Duodenal mucosa (tissue), 2 donors: ENCODE measurements around the gene EXOC7.
"Not testable (repeated sequence)": the region's sequence is repeated elsewhere in the genome, so short reads cannot be mapped to it uniquely, and the experiment has no call there.

Experiments
- H3K27ac ChIP-seq: one replicate; pipeline ENCODE4 v1.7.0; 2013; ENCODE audit warnings: low read depth, low read length
- H3K27me3 ChIP-seq, 2 donors: one replicate each; pipeline ENCODE4 v1.7.0; 2013; ENCODE audit warnings: low read length in 2 of 2, control low read depth in 1 of 2; ENCODE audit not compliant: insufficient read depth in 2 of 2, control insufficient read depth in 1 of 2
- H3K36me3 ChIP-seq, 2 donors: one replicate each; pipeline ENCODE4 v1.7.0; 2013; ENCODE audit warnings: low read length in 2 of 2, control low read depth in 1 of 2; ENCODE audit not compliant: insufficient read depth in 2 of 2, control insufficient read depth in 1 of 2
- H3K4me1 ChIP-seq, 2 donors: one replicate each; pipeline ENCODE4 v1.7.0; 2013; ENCODE audit warnings: low read length in 2 of 2, control low read depth in 1 of 2; ENCODE audit not compliant: insufficient read depth in 2 of 2, control insufficient read depth in 1 of 2
- H3K4me3 ChIP-seq, 2 donors: one replicate each; pipeline ENCODE4 v1.7.0; 2013; ENCODE audit warnings: low read length in 2 of 2, low read depth in 1 of 2
- H3K9ac ChIP-seq, 2 donors: one replicate each; pipeline ENCODE4 v1.7.0; 2013; ENCODE audit warnings: low read length in 2 of 2, low read depth in 1 of 2
- H3K9me3 ChIP-seq, 2 donors: one replicate each; pipeline ENCODE4 v1.7.0; 2013; ENCODE audit warnings: low read length in 2 of 2, control low read depth in 1 of 2; ENCODE audit not compliant: control insufficient read depth in 1 of 2

EXOC7 gene

DNA sequence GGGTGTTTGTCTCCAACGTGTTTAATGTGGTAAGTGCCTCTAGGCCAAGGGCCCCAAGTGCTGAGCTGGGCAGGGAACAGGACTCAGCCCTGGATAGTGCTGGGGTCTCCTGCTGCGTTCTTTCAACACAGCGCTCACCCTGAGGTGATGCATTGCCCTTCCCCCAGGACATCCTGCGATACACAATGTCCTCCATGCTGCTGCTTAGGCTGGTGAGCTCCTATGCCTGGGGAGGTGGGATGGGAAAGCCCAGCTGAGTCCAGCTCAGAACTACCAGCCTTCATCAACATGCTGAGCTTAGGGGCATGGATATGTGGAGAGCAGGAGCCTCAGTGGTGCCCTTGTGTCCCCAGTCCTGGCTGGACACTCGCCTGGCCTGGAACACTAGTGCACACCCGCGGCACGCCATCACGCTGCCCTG, 24.0 kb downstream of the EXOC7 start:
- peaks cover 11 to 22% of the 10 kb centered on the region in 2 donors for H3K36me3 ChIP-seq
- peaks cover 8 to 23% of the 10 kb centered on the region in 2 donors for H3K4me1 ChIP-seq
- H3K4me3 ChIP-seq: no peak overlapping the region
- peaks cover 55% of the 10 kb centered on the region in 2 donors for H3K27me3 ChIP-seq
- H3K9ac ChIP-seq: no peak overlapping the region
- H3K9me3 ChIP-seq: no peaks in the 10 kb centered on the region
- no peak overlapping the region for H3K27ac ChIP-seq

DNA sequence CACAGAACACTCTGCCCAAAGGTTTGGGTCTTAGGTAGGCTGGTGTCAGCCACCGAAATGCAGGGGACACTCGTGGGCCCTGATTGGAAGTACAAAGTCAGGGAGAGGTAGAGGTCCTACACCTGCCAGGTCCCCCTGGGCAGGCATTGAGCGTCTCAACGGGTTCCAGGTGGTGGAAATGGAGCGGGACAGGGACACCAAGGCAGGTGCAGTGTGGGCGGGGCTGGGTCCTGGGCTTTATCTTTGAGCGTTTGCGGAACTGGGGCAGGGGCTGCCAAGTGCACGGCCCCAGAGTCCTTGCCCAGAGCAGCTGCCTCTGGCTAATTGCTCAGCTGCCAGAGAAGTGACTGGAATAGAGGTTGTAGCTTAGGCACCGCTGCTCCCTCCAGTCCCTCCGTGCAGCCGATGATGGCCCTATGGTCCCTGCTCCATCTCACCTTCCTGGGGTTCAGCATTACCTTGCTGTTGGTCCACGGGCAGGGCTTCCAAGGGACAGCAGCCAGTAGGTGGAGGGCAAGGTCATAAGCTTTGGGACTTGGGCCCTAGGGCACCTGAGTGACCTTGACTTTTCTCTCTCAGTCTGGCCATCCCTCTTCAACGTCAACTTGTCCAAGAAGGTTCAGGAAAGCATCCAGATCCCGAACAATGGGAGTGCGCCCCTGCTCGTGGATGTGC, 24.6 kb downstream of the EXOC7 start, which contains the start of gene ZACN:
Gene ZACN (plus strand): TSS at position 323 of the 675 bp plus-strand sequence. CDS start 83 bp downstream, at position 406.
- peaks cover 59 to 60% of the 10 kb centered on the region in 2 donors for H3K27me3 ChIP-seq

GRCh38 chr17:76078370-76078769, 25.2 kb downstream of the EXOC7 start:
- Histone ChIP-seq H3K27me3 (peaks cover 63 to 64% of the 10 kb centered on the region in 2 donors), H3K4me1 (peaks cover 8 to 23% of the 10 kb centered on the region in 2 donors)
- H3K36me3 ChIP-seq, H3K27ac ChIP-seq, H3K9me3 ChIP-seq, H3K4me3 ChIP-seq, H3K9ac ChIP-seq: not testable (repeated sequence)

More for the DNA sequence above, 24.6 kb downstream of the EXOC7 start, which contains the start of gene ZACN:
- peaks cover 9 to 16% of the 10 kb centered on the region in 2 donors for H3K36me3 ChIP-seq
- H3K4me3 ChIP-seq: no peak within 1 kb of the TSS
- H3K27ac ChIP-seq: no peak within 1 kb of the TSS
- H3K9ac ChIP-seq: no peak within 1 kb of the TSS
- H3K9me3 ChIP-seq: no peaks in the 10 kb centered on the region
- H3K4me1 ChIP-seq: peaks cover 8 to 23% of the 10 kb centered on the region in 2 donors

DNA sequence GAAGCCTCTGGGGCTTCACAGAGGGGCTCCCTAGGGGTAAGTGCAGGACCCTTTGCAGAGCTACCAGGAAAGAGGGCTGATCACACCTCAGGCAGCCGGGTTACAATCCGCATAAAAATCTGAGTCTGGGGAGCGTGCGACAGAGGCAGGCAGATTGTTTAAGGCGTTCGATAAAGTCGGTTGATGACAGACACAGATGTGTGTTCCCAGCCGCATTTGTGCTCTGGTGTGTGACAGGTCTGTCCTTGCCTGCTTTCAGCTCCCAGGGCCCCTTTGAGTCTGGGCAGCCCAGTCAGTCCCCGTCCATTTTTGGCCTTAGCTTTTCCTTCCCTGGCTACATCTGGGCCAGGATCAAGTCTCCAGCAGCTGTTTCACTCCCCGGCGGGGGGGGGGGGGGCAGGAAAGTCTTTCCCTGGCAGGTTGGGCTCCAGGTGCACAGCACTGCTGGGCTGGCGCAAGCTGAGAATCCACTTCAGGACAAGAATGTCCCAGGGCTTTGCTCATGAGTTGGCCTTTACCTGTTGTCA, 25.9 kb downstream of the EXOC7 start:
- no peak overlapping the region for H3K9ac ChIP-seq
- H3K36me3 ChIP-seq: peaks cover 0 to 3% of the 10 kb centered on the region in 2 donors
- no peak overlapping the region for H3K27ac ChIP-seq
- peaks cover 63 to 64% of the 10 kb centered on the region in 2 donors for H3K27me3 ChIP-seq
- peaks cover 12 to 27% of the 10 kb centered on the region in 2 donors for H3K4me1 ChIP-seq
- no peak overlapping the region for H3K4me3 ChIP-seq
- H3K9me3 ChIP-seq: no peaks in the 10 kb centered on the region

- Histone ChIP-seq H3K4me3 (peak overlapping the region in 1 of 2 donors; percentile 48), H3K4me1 (peaks cover 12 to 29% of the 10 kb centered on the region in 2 donors)
Measured at GRCh38 chr17:76076765-76077583, 26.6 kb downstream of the EXOC7 start.

GRCh38 chr17:76076146-76076764, 27.3 kb downstream of the EXOC7 start:
- peaks cover 12 to 35% of the 10 kb centered on the region in 2 donors for H3K4me1 ChIP-seq
- H3K9me3 ChIP-seq: no peaks in the 10 kb centered on the region
- no peaks in the 10 kb centered on the region for H3K36me3 ChIP-seq
- H3K4me3 ChIP-seq: peak overlapping the region in 1 of 2 donors; percentile 48
- peaks cover 63 to 64% of the 10 kb centered on the region in 2 donors for H3K27me3 ChIP-seq
- no peak overlapping the region for H3K27ac ChIP-seq
- no peak overlapping the region for H3K9ac ChIP-seq

More at GRCh38 chr17:76076765-76077583, 26.6 kb downstream of the EXOC7 start:
- no peaks in the 10 kb centered on the region for H3K9me3 ChIP-seq
- no peak overlapping the region for H3K9ac ChIP-seq
- H3K27me3 ChIP-seq: peaks cover 63 to 64% of the 10 kb centered on the region in 2 donors
- H3K27ac ChIP-seq: no peak overlapping the region
- H3K36me3 ChIP-seq: no peaks in the 10 kb centered on the region

GRCh38 chr17:76075364-76076145, 28.0 kb downstream of the EXOC7 start:
- peaks cover 63 to 64% of the 10 kb centered on the region in 2 donors for H3K27me3 ChIP-seq
- H3K27ac ChIP-seq: no peak overlapping the region
- H3K4me3 ChIP-seq: peak overlapping the region; percentile 14 to 35
- H3K9ac ChIP-seq: no peak overlapping the region
- no peaks in the 10 kb centered on the region for H3K9me3 ChIP-seq
- H3K36me3 ChIP-seq: no peaks in the 10 kb centered on the region
- H3K4me1 ChIP-seq: peaks cover 17 to 42% of the 10 kb centered on the region in 2 donors

DNA sequence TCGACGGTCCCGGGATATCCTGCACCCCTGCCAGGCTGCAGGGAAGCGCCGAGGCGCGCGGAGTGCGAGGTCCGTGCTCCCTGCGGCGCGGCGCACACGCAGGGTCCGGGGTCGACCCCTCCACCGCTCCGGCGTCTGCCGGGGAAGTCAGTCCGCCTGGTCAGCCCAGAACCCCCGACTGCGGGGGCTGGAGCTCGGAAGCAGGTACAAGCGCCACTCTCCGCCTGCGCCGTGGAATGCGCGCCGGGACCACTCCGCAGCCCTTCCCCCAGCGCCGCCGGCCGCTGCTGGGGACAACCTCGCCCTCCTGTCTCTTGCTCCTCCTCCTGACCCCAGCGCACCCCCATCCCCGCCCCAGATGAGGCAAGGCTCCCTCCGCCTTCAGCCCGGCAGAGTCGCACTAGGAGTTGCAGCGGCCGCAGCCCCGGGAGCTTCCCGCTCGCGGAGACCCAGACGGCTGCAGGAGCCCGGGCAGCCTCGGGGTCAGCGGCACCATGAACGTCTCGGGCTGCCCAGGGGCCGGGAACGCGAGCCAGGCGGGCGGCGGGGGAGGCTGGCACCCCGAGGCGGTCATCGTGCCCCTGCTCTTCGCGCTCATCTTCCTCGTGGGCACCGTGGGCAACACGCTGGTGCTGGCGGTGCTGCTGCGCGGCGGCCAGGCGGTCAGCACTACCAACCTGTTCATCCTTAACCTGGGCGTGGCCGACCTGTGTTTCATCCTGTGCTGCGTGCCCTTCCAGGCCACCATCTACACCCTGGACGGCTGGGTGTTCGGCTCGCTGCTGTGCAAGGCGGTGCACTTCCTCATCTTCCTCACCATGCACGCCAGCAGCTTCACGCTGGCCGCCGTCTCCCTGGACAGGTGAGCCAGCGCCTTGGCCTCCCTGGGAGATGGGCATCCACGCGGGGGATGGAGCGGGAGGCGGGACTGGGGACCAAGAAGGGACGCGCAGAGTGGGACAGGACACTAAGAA, 28.9 kb downstream of the EXOC7 start, which contains the start of gene GALR2:
Gene GALR2 (plus strand): TSS at position 392 of the 974 bp plus-strand sequence. CDS start 103 bp downstream, at position 495.
- Histone ChIP-seq H3K36me3 (peaks cover 0 to 3% of the 10 kb centered on the region in 2 donors), H3K27ac (no peak within 1 kb of the TSS), H3K9me3 (no peaks in the 10 kb centered on the region), H3K4me3 (peak within 1 kb of the TSS; percentile 14 to 35), H3K4me1 (peaks cover 21 to 43% of the 10 kb centered on the region in 2 donors), H3K27me3 (peaks cover 56 to 58% of the 10 kb centered on the region in 2 donors), H3K9ac (no peak within 1 kb of the TSS)
